Placental epithelial cell (primary cell): ENCODE data around the gene TEKT4. TPM values are rescaled to one million over a fixed set of nuclear protein-coding genes. Genes with fewer than 3 reads are reported as not detected.

ENCODE experiments used
- small RNA-seq: library from RNA; depleted of rRNA; stranded (forward); fragments of <200 nt; gene quantifications from one replicate; pipeline ENCODE3, GENCODE V24; 2012
- total RNA-seq: library from RNA; depleted of rRNA; stranded (reverse); fragments of >200 nt; gene quantifications from 2 replicates; pipeline ENCODE4 v1.2.3, GENCODE V29; 2012

The TEKT4 gene
- not detected in 2 replicates for total RNA-seq

DNA sequence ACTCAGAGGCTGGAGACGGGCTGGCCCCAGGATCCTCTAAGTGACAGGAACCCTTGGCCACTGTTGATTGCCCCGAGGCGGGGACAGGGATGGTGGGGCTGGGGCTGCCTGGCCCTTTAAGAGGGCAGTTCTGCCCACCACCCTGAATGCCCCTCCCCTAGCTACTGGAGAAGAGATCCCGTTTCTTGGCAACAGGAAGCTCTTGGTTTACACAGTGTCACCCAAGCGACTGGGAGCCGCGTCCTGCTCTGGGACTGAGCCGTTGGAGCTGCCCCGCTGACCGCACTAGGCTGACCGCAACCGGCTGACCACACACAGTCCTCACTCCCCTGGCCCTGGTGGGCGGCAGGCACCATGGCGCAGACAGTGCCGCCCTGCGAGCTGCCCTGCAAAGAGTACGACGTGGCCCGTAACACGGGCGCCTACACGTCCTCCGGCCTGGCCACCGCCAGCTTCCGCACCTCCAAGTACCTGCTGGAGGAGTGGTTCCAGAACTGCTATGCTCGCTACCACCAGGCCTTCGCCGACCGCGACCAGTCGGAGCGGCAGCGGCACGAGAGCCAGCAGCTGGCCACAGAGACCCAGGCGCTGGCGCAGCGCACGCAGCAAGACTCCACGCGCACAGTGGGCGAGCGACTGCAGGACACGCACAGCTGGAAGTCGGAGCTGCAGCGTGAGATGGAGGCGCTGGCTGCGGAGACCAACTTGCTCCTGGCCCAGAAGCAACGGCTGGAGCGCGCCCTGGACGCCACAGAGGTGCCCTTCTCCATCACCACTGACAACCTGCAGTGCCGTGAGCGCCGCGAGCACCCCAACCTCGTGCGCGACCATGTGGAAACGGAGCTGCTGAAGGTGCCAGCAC lies at the start of gene TEKT4:
TEKT4 (plus strand) TSS at position 205 of the 862 bp plus-strand sequence; CDS start at position 355, 150 bp downstream.

Small RNAs within 50 kb of the gene (small RNA-seq; reads per million reads assigned to genes)
- gene RNU6-1320P: not detected

Other genes with a start within 250 kb of the TEKT4 start
- gene MAL, start 154.3 kb downstream of the TEKT4 start, total RNA-seq: 0.76 and 1.6 TPM in 2 replicates